Stimulated activated CD4-positive, alpha-beta T cell treated with anti-CD3 and anti-CD28 coated beads, Interleukin-1b, Interleukin-23, amount 100 ng/mL, for 4 hours (primary cell): ENCODE measurements around the gene THSD7A.

Source experiments
- DNase-seq, 2 donors: peaks; one replicate each; pipeline ENCODE4 v3.0.0-alpha.2; 2020; ENCODE audit warnings: low read depth in 2 of 2

The THSD7A gene

DNA sequence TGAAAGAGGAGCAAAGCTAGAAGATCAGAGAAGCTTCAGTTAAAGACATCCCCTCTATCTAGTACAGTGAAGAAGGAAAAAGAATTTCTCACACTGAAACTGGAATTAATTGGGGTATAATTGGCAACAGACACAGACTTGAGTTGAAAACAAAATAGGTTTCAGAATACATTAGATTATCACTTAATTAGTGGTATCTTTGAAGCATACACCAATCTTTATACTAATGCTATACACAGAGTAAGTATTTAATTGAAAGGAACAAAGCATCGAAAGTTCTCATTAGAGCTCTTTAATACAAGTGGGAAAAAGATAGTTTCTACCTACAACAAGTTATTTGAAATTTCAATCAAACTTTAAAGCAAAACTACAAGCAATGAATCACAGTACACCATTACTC lies 128.2 kb downstream of the THSD7A start:
- DNase-seq: no peak

DNA sequence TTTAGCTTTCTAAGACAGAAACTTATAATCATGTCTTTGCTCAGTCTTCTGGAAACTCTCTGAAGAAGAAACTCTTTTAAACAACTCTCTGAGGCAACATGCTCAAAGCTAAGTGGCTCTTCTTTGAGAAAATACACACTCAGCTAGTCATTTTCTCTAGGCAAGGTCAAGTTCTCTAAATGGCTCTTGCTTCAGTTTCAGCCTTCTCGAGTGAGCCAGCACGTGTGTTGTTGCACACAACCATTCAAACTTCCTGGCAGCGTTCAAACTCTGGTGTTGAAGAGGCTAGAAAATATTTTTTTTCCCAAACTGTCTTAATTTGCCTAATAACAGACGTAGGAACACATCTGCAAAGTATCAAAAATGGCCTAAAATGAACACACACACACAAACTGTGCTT lies 129.1 kb downstream of the THSD7A start:
- no peak for DNase-seq

DNA sequence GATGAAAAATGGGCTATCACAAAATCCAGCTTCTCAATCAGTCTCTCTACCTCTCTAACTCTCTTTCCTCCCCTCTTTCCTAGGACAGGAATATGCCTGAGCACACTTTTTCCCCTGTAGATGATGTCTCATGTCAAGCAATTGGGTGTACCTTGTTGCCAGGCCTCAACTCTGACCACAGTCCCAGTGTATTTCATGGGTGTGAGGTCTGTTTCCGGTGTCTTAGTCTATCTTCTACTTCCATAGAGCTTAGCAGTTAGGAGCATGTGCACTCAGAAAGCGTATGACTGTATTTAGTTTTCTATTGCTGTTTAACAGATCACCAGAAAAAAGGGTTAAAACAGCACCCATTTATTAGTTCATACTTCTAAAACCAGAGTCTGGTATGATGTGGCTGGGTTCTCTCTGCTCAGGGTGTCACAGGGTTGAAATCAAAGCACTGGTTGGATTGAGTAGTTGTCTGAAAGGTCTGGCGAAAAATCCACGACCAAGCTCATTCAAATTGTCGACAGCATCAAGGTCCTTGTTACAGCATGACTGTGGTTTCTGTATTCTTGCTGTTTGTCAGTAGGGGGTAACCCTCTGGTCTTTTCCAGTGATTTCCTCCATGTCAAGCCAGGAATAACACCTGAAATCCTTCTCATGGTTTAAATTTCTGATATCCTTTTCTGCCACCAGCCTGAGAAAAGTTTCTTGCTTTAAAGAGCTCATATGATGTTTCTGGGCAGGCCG lies 130.0 kb downstream of the THSD7A start:
- no peak for DNase-seq

DNA sequence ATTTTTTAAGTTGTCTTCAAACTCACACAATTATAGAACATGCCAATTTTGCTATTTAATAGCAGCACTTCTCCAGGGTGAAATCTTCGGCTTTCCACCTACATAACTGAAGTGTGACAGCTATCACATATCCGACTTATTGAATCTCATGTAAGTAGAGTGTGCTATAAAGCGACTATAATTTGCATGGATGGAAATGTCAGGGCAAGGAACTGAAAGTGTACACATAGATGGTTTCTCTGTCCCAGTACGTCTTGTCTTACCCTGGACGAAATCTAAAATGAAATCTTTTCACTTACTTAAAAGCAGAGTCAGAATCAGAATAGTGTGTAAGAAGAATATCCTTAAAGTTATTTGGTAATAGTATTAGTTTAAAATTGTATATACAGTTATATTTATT lies 132.3 kb downstream of the THSD7A start:
- DNase-seq: no peak

DNA sequence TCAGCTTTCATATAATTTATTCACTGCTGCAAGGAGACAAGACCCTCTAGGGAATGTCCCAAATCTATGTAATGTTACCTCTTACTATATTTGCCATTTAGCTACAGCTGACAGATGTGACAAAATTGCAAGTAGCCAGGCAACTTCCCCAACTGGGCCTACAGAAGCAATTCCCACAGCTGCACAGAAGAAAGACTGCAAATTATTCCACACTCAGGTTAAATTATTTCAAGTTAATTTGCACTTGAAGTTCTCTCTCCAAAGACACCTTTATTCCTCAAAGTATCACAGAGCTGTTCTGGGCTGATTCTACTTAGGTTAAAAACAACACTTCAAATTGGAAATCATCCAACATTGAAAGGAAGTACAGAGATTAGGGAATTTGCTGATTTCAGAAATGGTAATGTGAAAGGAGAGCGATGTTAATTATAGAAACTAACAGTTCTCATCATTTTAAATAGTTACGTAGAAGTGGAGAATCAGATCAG lies 133.6 kb downstream of the THSD7A start:
- DNase-seq: no peak

DNA sequence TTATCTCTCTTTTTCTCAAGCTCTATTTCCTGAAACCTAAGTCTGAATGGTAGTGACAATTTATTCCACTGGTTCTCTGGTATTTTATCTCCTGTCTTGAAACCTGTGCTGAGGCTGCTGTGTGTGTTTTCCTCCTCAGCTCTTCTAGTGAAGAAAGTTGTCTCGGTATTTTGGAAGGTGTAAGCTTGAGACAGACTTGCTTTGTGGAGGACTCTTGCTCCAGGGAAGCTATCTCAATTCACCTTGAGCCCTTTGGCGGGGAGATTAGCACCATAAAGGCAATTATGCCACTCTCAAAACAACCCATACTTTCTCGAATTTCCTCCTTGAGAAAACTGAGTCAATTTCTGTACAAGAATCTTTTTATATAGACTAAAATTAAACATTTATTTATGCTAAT lies 141.6 kb downstream of the THSD7A start:
- no peak for DNase-seq

DNA sequence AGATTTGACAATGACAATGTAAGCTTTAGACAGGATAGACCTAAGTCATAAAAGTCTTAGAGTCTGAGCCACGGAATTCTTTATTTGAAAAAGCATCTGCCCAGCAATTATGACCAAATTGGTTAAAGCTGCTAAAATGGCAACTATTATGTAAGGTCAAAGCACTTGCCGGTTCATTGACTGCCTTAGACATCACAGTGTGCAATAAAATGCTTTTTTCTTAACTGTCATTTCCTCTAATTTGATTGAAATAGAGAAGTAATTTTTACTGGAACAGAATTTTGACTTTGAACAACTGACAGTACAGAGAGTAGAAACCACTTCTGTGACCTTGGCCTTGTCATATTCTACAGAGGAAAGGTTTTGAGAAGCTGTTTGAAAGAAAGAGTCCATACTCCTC lies 142.9 kb downstream of the THSD7A start:
- no peak for DNase-seq

DNA sequence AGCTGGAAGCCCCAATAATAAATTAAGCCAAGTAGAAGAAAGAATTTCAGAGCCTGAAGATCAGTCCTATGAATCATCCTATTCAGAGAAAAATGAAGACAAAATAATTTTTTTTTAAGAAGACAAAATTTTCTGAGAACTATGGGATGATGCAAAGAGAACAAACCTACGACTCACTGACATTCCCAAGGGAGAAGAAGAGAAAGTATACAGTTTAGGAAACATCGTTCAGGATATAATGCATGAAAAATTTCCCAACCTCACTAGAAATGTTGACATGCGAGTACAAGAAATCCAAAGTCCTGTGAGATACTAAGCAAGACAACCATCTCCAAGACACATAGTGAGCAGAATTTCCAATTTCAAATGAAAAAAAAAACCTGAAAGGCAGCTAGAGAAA lies 150.5 kb downstream of the THSD7A start:
- DNase-seq: no peak

DNA sequence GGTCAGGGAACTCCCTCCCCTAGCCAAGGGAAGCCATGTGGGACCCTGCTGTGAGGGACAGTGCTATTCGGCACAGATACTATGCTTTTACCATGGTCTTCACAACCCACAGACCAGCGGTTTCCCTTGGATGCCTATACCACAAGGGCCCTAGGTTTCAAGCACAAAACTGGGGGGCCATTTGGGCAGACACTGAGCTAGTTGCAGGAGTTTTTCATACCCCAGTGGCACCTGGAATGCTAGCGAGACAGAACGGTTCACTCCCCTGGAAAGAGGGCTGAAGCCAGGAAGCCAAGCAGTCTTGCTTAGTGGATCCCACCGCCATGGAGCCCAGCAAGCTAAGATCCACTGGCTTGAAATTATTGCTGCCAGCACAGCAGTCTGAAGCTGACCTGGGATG lies 156.8 kb downstream of the THSD7A start:
- DNase-seq: no peak

DNA sequence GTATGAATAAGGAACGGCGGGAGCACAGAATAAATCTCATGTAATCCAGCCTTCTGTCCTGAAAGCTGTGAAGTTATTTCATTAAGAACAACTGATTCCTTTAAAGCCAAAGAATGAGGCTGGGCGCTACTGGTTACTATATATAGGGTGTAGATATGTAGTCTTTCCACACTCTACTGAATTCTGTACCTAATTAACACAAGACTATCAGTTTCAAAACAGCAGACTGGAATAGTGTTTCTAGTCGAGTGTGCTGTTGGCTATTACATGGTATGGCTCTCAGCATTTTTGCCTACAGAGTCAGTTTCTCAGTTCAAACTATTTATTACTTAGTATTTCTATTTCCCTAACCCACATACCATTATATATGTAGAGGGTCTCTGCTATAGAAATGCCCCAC lies 163.3 kb downstream of the THSD7A start:
- no peak for DNase-seq

DNA sequence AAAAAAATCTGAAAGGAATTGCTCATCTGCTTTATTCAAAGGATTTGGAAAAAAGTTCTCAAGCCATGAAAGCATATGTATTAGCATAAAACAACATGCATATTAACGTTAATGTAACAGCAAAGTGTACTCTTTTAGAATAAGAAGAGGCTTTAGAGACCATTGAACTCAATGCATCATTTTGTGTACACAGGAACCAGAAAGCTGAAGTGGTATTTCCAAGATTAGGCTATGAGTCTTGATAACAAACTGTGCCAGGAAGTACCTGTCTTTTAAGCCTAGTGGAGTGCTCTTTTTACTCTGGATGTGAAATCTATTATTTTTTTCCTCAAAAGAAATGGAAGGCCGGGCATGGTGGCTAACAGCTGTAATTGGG lies 164.2 kb downstream of the THSD7A start:
- no peak for DNase-seq

DNA sequence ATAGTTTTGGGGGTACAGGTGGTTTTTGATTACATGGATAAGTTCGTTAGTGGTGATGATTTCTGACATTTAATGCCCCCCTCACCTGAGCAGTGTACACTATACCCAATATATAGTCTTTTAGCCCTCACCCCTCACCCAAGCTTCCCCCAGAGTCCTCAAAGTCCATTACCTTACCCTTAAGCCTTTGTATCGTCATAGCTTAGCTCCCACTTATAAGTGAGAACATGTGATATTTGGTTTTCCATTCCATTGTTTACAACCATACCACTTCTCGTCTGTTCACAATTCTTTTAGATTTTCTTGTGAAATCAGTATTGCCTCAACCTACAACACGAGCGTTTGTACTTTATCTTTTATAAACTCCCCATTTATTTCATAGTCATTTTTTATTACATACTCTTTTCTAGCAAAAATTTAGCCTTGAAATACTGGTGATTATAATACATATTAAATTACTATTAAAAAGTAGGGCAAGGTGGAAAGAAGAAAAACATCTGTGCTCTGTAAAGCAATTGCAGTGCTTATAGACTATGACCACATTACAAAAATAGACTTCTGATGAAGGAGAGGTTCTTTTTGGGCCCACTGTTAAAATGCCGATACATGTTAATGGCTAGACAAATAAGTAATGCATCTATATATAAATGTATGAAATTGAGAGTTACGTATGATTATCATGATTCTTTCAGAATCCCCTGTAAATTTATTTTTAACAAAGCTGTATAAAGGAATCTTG lies 164.8 kb downstream of the THSD7A start:
- no peak for DNase-seq

DNA sequence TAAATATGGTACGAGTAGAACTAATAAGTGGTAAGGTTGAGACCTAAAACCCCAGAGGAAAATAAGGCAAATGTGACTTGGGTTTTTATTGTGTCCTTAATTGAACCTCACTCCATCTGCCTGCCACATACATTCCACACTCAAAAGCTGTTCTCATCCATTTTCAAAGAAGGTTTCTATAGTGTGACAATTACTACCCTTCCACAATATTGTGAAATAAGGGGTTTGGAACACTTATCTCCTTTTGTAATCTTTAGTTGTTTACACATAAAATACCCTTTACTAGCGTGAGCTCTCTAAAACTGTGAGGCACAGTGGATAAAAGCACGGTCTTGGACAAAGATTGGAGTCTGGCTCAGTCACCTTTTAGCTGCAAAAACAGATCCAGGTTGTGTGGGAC lies 166.6 kb downstream of the THSD7A start:
- DNase-seq: no peak

DNA sequence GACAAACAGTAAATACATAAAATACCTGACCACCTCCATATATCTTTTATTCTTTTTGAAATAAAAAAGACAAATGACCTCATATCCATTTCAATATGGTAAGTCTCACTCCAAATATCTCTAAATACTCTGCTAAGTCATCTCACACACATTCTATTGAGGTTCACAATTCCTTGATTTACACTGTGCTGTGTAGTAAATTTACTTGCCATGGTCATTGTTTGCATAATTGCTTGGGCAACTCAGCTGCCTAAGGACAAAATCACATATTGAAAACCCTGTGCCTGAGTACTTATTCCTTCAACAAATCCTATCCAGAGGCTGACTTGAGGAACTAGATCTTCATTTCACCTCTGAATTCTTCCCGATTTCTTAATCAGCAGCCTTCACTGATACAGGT lies 176.4 kb downstream of the THSD7A start:
- no peak for DNase-seq

DNA sequence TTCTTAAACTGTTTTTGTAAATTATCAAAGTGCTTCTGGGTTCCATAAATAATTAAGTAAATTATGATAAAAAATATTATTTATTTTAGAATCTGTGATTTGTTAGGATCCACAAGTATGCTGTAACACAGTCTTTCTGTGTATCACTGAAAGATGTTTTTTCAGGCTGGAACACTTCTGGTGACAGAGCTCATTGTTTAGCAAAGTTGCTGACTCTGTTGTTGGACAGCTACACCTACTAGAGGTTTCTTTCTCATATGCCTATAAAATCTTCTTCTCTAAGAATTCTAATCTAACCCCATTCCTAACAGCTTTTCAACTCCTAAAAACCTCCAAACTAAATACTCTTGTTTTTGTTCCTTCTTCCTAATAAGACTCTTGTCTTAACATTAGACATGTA lies 176.8 kb downstream of the THSD7A start:
- no peak for DNase-seq

DNA sequence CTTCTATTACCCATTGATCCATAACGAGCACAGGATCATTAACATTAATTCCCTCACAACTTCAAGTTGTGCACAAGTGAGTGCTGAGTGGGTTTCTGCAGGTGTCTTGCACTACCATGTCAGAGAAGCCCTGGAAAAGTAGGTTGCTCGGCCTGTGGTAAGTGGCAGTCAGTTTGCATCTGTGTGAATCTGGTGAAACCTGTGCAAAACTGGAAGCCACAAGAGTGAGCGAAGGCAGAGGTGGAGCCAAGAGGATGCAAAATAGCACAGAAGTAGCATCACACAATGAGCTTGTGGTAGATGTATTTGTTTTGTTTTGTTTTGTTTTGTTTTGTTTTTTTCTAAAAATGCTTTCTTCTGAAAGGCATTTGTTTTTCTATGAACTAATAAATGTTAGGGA lies 181.5 kb downstream of the THSD7A start:
- no peak for DNase-seq

DNA sequence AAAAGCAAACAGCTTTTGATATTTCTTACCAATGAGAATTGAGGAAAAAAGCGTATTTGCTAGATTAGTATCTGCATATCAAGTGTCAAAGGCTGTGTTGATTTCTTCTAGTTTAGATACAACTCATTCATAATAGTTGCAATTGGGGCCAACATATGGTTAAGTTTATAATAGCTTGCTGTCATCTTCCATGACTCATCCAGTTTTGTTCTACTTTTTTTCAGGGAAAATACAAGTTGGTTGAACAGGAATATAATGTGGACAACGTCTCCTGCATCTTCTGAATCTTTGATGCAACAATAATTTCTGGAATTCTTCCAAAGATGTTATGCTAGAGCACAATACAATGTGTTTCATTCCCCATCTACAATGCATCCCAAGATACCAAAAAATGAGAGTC lies 182.0 kb downstream of the THSD7A start:
- no peak for DNase-seq

DNA sequence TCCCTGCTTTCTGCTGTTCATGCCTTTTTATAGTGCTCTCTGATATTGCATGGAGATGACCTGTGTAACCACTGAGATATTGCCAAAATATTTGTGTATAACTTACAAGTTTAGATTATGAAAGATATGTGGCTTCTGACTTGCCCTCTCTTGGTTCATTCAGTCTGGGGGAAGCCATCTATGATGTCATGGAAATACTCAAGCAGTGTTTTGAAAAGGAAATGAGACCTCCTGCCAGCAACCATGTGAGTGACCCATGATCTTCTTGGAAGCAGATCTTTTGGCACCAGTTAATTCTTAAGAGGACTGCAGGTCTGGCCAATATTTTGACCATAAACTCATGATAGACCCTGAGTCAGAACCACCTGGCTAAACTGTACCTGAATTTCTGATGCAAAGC lies 183.0 kb downstream of the THSD7A start:
- DNase-seq: no peak

DNA sequence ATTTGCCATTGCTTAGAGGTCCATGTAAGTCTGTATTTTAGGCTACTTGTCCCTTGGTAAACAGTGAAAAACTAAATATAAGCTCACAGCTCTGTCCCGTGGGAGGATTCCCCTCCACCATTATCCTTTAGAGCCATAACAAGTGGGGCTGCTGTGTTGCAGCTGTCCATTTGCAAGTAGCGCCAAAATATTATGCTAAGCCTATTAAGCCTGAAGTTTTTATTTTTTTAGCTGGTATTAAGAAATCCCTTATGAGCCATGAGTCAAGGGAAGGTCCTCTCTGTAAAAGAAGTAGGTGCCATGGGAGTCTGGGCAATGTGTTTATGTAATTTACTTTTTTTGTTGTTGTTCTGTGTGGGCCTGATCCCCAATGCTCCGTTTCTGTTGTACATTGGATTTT lies 183.9 kb downstream of the THSD7A start:
- no peak for DNase-seq

DNA sequence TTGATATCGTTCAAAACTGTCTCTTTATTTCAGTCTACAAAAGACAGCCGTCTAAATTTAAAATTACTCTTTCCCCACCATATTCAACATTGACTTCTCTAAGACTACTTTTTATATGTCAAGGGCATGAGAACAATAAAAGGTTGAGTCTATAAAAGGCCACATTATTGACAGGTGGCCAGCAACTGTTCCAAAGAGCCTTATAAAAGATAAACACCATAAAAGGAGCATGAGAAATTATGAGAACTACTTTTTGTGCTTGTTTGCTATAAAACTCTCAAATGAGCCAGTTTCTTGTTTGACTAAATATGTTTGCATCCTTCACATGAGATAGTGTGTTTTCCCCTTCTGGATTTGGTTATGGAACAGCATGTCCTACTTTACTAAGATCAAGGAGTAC lies 189.2 kb downstream of the THSD7A start:
- no peak for DNase-seq

DNA sequence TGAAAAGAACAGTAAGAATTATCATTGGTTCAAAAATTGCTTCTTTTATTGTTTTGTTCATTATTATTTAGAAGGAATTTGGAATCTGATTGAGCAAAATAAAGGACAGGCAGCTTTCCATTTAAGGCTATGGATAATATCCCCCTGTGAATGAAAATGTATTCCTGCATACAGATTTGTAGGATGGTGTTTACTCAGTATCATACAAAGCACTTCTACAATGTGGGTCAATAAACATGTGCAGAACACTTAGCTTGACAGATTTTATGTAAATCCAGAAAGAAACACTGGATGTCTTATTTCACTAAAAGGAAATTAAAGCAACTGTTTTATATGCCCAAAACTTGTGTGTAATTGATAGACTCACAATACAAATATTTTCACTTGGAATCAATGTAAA lies 189.7 kb downstream of the THSD7A start:
- DNase-seq: no peak

DNA sequence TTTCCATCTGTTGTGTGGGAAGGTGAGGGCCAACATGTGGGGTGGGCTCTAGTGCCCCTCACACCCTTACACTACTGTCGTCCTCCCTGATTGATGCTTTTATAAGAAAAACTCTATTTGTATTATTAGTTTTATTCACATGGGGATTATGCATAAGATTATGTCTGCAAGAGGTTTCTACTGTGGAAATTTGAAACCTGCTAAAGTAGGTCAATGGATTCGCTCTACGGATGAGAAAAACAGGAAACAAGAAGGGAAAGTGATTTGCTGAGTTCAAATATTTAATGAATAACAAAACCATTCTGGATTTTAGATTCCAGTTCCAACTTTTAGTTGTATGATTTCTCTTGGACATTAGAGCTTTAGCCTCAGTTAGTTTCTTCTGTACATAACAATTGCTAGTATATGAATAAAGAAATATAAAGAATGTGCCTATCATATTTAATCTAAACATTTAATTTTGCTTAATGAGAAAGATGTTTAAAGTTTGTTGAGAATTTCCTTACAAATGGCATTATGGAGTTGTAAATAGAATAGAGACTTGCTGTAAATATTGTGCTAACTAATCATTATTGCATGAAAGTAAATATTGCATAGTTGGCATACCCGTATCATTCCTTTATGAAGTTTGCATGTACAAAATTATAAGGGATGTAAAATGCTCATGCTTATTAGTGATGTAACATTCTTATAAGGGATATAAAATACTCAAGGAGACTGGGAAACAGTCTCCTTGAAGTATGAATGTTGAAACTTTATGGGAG lies 193.8 kb downstream of the THSD7A start:
- DNase-seq: no peak

DNA sequence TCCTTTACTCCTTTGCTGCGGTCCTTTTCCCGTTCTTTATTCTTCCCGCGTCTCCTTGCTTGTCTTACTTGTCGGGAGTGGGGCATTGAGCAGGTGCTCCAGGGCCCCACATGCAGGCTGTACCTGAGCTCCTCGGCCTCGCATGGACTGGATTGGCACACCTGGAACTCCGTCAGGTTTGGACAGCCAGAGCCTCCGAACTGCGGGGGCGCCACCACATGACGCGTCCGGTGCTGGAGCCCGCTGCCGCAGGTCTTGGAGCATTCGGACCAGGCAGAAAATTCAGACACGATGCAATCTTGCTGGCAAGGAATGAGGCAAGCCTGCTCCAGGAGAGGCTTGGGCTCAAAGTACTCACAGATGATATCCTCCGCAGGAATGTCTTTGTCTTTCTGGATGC lies 195.7 kb downstream of the THSD7A start:
- DNase-seq: no peak
